Muscle of arm (tissue), 12 donors: Measurements from ENCODE around the gene MTHFD2. TPM values are rescaled to one million over a fixed set of nuclear protein-coding genes. Genes with fewer than 3 reads are reported as not detected.
"Not testable (repeated sequence)": the region's sequence is repeated elsewhere in the genome, so short reads cannot be mapped to it uniquely, and the experiment has no call there.

Experiments used
- DNase-seq: peaks from one replicate; pipeline ENCODE4 v3.0.0-alpha.2; 2013
- polyA plus RNA-seq, 12 donors: library from polyadenylated mRNA; unstranded; fragments of 120-200 nt; gene quantifications; one replicate each; pipeline ENCODE4 v1.2.1, GENCODE V29; 2013; ENCODE audit not compliant: insufficient read length in 12 of 12

Gene MTHFD2
- polyA plus RNA-seq, 12 donors: 17.3 to 40.7 (median 27.4) TPM; not detected in 1

DNA sequence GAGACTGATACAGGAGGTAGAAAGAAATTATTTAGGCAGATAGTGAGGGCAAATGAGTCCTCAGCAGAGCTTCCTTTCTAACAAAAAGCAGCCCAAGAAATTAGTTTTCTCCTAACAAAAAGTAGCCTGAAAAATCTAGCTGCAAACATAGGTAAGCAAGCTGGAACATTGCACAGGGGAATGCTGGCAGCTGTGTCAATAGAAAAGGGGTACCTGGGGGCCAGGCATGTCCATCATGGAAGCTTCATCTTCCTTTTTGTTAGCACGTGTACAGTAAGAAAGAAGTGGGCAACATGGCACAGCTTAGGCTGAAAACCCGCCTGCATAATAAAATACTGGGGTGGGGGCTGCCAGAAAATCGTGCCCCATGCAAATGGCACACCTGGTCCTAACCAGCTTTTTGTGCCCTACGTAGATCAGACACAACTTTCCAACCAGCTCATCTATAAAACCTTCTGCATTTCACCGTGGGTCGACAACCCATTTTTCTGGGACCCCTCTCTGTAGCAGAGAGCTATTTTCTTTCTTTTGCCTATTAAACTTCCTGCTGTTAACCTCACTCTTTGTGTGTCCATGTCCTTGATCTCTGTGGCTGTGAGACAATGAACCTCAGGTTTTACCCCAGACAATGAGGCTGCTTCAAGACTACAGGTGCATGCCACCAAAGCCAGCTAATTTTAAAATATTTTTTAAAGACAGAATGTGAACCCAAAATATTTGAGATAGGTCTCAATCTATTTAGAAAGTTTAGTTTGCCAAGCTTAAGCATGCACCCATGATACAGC is 6.6 kb upstream of the MTHFD2 start:
- no peak for DNase-seq

DNA sequence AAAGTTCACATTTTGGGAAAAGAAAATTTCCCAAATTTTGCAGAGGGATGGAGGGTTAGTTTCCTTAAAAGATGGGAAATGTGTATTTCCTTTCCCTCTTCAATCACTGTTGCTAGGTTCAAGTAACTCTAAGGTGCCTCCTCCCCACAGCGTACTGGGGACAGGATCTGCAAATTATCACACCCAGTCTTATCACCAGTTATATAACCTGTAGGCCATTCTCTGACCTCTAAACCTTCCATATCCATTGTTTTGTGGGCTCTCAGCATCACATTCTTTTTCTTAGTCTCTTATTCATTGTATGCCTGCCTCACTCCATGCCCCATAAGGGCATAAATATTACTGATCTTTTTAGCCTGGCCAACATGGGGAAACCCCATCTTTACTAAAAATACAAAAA is 3.6 kb upstream of the MTHFD2 start:
- no peak for DNase-seq

DNA sequence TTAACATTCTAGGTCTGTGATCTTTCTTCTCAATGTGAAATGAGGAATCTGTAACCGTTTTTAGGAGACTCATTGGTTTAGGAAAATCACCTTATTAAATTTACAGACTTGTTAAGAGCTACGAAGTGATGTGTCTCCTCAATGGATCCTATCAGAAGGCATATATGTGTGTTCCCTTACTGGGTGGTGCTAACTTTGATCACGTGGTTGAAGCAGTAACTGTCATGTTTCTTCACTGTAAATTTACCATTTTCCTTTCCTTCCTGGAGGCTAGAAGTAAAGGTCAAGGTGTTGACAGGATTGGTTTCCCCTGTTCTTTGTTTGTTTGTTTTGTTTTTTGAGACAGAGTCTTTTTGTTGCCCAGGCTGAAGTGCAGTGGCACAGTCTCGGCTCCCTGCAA is 1.4 kb upstream of the MTHFD2 start:
- no peak for DNase-seq

DNA sequence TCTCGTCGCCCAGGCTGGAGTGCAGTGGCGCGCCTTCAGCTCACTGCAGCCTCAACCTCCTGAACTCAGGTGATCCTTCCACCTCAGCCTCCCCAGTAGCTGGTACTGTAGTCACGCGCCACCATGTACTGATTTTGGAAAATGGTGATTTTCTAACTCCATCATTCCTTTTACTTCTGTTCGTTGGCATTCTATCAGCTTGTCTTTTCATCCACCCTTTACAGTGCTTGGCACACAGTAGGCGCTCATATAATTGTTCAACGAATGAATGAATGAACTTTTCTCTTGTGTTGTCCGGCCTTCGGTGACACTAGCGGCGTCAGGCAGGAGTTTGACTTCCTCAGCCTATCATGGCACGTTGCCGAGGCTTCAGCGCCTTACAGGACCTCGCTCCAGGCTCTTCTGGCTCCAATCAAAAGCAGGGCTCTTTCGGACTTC is 373 bp upstream of the MTHFD2 start:
- DNase-seq: no peak

DNA sequence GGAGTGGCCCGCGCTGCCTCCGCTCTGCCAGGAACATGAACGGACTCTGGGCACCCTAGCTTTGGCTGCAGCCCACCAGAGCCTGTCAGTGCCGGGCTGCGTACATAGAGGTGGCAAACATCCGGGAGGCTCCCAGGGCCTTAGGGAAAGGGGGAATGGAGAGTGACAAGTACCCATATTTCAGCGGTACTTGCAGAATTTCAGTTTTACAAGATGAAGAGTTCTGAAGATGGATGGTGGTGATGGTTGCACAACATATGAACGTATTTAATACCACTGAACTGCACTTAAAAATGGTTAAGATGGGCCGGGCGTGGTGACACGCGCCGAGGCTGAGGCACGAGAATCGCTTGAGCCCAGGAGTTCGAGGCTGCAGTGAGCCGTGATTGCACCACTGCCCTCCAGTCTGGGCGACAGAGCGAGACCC is 873 bp downstream of the MTHFD2 start:
- no peak for DNase-seq

DNA sequence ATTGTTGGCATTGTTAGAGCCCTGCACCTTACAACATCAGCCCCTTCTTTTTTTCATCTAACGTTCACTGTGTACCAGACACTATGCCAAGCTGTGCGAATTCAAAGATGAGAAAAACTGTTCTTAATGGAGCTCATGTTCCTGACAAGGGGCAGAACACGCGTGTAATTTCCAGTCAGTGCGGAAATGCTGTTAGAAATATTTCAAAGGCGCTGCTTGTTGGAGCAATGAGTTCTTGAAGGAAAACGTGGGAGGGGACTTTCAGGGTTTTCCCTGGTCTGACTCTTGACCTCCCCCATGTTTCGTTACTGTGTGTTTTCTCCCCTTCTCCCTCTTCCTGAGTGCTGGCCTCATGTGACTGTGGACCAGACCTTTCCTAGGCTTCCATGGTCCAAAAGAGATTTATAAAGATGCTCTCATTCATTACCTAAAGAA is 1.5 kb downstream of the MTHFD2 start:
- DNase-seq: no peak

DNA sequence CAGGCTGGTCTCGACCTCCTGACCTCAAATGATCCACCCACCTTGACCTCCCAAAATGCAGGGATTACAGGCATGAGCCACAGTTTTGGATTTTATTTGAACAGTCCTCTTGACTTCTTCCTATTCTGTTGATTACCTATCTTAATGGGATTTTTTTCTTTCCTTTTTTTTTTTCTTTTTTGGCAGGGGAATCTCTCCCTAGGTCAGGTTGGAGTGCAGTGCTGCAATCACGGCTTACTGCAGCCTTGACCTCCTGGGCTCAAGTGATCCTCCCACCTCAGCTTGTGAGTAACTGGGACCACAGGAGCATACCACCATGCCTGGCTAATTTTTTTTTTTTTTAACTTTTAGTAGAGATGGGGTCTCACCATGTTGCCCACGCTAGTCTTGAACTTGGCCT is 2.8 kb downstream of the MTHFD2 start:
- DNase-seq: no peak

DNA sequence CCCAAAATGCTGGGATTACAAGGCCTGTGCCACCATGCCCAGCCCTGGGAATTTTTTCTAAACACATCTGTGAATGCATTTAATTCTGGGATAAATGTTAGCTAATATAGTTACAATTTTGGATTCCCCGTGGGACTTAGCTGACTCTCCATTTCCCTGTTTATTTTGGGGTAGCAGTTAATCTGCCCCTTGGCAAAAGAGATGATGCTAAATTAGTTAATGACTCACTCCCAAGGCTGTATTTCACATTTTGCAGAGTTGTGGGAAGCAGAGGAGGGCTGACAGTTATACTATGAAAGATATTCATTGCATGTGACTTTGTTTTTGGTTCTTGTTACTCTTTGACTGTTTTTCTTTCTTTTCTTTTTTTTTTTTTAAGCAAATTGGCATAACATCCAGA is 3.2 kb downstream of the MTHFD2 start:
- no peak for DNase-seq

DNA sequence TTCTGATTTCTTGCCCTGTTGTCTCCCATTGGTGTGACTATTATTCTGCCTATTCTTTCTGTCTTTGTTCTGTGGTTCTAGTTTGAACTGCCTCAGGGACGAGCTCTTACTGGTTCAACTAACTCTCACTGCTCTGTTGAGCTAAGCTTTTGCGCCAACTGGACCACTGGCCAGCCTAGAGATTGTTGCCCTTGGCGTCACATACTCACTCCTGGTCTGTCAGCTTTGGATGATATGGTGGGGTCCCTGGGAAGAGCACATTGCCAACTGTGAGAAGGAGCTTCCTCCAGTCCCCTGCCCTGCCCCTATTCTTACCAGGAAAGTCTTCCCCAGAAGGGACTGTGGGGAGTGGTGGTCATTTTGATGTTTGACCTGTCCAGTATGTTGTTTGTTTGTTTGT is 6.0 kb downstream of the MTHFD2 start:
- no peak for DNase-seq

DNA sequence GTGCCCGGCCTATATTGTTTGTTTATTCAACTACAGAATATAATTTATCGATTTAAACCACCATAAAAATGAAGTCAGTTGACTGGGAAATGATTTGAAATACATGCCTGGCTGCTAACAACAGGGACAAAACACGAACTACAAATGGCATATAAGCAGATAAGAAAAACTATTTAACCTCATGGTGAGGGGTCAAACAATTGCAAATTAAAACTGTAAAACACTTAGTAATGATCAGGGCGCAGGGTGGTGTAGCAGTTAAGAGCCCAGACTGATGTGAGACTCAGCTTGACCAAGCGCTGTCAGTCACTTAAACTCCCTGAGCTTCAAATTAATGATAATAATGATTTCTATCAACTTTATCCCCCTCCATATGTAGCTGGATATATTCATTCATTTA is 6.7 kb downstream of the MTHFD2 start:
- DNase-seq: no peak

DNA sequence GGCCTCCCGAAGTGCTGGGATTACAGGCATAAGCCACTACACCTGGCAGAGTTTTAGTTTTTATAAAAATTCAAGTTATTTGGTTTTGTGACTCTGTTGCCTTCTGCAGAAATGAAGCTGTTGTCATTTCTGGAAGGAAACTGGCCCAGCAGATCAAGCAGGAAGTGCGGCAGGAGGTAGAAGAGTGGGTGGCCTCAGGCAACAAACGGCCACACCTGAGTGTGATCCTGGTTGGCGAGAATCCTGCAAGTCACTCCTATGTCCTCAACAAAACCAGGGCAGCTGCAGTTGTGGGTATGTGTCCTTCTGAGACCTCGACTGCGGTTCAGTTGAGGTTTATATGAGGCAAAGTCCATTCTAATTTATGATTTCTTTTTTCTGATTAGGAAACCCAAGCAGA is 7.2 kb downstream of the MTHFD2 start:
- DNase-seq: no peak

DNA sequence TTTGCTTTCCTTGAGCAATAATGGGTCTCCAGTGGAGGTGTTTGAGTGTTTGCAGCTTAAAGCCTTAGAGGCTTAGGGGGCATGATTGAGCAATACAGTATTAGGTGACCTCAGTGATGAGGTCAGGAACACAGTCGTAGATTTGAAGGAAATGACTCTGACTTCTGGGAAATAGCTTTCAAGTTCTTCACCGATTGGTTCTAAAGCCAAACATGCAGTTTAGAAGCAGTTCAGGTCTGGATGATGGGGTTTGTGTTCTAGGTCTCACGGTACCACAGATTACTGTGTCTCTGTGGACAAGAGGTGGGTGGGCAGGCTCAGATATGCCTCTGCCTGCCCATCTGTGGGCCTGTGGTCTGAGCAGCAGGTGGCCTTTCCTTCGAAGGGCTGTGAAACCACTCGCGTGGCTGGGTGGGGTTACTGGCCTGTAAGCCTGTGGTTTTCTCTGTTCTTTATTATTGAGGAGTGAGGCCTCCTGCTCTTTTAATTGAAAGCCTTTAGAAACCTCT is 7.8 kb downstream of the MTHFD2 start:
- DNase-seq: no peak

DNA sequence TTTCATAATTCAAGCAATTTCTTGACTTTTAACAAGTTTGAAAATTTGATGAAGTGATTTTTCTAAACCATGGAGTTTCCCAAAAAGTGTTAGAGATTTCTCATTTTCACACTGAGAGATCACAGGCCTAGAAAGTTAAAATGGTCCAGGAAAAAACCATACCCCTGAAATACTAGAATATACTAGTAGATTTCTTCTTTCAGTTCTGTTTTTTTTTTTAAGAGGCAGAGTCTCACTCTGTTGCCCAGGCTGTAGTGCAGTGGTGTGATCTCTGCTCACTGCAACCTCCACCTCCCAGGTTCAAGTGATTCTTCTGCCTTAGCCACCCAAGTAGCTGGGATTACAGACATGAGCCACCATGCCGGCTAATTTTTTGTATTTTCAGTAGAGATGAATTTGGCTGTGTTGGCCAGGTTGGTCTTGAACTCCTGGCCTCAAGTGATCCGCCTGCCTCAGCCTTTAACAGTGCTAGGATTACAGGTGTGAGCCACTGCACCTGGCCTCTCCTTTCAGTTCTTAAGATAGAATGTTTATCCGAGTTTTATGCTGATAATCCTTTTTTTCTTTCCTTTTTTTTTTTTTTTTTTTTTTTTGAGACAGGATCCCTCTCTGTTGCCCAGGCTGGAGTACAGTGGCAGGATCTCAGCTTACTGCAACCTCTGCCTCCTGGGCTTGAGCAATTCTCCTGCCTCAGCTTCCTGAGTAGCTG is 14.4 kb downstream of the MTHFD2 start:
- DNase-seq: no peak

DNA sequence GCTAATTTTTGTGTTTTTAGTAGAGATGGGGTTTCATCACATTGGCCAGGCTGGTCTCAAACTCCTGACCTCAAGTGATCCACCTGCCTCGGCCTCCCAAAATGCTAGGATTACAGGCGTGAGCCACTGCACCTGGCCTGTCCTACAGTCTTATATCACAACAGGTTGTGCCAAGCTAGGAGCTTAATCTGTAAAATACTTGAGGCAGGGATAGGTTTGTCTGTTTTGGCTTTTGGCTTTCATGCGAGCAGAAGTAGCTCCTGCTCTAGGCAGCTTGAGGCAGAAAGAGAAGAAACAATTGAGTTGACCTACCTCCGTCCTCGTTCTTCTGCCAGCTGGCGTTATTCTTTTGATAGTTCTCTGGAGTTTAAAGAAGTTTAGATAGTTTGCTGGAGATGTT is 17.4 kb downstream of the MTHFD2 start:
- not testable (repeated sequence) for DNase-seq

DNA sequence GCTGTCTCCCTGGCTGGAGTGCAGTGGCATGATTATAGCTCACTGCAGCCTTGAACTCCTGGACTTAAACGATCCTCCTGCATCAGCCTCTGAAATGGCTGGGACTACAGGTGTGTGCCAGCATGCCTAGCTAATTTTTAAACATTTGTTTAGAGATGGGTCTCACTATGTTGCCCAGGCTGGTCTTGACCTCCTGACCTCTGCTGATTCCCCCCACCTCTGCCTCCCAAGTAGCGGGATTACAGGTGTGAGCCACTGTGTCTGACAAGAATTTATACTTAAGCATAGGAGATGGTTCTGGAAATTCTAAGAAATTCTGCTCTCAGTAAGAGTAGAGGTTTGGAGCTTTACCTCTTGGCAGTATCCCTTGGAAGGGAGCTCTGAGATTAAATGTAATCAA is 18.2 kb downstream of the MTHFD2 start:
- DNase-seq: no peak

DNA sequence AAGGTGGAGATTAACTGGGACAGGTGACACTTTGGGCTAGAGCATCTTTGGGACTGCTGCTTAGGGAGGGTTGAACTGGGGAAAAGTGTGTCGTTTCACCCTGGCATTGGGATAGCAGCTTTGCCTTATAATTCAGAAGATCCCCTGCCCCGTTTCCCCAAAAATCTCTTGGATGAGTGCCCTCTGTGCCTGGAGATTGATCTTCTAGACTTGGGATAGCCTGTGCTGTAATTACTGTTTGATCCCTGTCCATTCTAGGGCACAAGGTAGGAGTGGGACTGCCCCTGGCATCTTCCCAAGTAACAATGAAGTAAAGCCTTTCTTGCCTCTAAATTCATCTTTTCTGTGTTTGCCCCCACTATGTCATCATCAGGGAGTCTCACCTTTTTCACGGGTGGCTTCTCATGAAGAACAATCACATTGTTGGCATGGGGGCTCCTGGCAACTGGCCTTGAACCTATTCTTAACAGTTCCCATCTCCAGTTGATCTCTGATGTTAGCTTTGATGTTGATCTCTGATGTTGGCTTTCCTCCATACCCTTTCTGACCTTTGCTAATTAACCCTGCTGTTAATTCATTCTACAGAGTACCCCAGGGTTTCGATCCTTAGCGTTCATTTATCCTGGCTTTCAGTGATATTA is 21.6 kb downstream of the MTHFD2 start:
- no peak for DNase-seq

DNA sequence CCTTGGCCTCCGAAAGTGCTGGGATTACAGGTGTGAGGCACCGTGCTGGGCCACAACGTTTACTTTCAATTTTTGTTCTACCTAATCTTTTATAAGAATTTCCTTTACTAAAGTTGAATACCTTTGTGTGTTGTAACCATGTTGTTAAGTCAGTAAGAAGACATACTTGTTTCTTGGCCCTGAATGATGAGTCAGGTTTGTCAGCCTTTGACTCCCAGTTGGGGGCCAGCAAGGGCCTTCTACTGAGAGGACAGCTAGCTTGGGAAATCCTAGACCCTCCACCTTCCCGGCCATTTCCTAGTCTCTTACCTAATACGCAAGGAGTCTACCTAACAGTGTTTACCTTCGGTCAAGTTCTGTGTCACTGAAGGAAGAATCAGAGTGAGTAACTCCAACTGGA is 22.7 kb downstream of the MTHFD2 start:
- no peak for DNase-seq

DNA sequence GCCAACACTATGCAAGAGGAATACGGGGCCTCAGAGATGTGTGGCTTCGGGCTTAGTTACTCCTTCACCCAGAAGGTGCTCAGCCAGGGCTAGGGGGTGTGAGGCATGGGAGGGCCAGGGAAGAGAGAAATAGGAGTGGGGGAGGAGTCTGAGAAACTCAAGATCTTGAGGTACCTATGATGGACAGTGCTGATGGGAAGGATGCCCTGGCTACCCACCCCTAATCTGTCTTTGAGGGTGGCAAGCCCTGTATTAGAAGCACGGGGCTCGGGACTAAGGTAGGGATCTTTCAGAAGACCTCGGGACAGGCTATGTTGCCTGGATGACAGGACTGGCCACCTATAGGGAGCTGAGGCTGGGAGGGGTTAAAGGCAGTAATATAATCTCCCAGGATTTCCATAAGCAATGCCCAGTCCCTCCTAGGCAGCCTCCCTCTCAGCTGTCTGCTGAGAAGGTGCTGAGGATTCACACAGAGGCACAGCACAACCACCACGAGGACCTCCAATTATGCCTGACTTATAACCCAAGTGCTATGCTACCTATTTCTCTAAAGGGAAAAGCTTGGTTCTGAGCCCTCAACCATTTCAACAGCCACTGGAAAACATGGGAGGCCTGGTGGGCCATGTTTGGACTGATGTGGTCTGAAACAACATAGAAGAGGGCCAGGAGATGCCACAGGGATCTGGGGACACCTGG is 23.3 kb downstream of the MTHFD2 start:
- no peak for DNase-seq

DNA sequence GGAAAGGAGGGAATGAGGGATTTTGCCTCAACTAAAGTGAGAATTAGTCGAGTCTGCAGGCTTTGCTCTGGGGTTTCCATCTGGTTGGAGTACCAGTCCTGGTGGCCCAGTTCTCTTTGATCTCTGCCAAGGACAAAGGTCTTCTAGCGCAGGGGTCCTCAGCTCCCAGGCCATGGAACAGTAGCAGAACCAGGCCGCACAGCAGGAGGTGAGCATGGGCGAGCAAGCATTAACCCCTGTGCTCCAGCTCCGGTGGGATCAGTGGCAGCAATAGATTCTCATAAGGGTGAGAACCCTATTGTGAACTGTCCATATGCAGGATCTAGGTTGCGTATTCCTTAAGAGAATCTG is 23.9 kb downstream of the MTHFD2 start:
- no peak for DNase-seq

DNA sequence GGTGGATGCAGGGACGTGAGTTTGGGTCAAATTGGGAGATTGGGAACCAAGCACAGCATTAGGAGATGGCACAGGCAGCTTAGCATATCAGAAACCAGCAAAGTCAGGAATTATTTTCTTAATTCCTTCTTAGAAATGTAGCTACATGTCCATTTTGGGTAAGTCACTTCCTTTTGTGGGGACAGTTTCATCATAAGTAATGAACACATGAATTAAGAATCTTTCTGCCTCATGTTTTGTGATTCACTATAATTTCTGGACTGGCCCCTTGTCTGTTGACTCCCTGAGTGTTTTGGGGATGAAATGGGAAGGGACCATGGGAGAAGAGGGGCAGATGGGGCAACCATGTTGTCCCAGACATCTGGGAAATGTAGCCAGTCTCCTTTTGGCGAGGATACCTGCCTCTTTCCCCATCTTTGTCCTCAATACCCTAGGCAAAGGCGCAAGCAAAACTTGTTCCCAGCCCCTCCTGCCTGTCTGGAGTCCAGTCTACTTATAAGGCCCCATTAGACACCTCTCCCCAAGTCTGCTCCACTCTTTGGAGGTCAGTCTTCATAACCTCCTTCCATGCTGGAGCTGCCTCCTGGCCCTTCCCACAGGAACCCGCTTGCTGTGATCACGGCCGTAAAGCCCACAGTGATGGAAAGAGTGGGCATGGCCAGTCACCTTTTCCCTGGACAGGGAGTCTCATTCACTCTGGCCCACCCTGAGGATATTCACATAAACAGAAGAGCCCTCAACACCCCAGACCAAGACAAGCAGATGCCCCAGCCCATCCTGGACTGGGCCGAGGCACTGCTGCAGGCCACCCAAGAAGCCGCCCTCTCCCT is 25.7 kb downstream of the MTHFD2 start:
- DNase-seq: no peak
